Stimulated activated CD4-positive, alpha-beta T cell treated with anti-CD3 and anti-CD28 coated beads, TNF-alpha, amount 100 ng/mL, for 48 hours (primary cell): ENCODE results near the gene NUFIP1.
"Not testable (repeated sequence)": the region's sequence is repeated elsewhere in the genome, so short reads cannot be mapped to it uniquely, and the experiment has no call there.

Experiments
- DNase-seq, 3 donors: peaks; one replicate each; pipeline ENCODE4 v3.0.0-alpha.2; 2020; ENCODE audit warnings: low read depth in 3 of 3

Gene NUFIP1

GRCh38 chr13:44969551-44970484, 19.5 kb downstream of the NUFIP1 start:
- DNase-seq: no peak

DNA sequence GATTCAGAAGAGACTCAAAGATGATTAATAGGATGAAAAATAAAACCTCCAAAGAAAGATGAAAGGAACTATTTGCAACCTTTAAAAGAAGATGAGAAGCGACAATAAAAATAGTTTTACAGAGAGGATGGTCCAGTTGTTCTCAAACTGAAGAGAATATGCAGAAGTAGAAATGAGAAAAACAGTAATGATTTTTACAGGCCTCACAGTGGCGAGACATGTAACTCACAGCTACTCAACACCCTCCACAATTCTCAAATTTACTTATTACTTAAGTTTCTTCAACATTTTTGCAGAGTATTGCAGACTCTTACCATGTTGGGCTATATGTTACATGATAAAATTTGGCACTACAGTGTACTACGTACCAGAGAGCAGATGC, 20.8 kb downstream of the NUFIP1 start:
- DNase-seq: no peak

DNA sequence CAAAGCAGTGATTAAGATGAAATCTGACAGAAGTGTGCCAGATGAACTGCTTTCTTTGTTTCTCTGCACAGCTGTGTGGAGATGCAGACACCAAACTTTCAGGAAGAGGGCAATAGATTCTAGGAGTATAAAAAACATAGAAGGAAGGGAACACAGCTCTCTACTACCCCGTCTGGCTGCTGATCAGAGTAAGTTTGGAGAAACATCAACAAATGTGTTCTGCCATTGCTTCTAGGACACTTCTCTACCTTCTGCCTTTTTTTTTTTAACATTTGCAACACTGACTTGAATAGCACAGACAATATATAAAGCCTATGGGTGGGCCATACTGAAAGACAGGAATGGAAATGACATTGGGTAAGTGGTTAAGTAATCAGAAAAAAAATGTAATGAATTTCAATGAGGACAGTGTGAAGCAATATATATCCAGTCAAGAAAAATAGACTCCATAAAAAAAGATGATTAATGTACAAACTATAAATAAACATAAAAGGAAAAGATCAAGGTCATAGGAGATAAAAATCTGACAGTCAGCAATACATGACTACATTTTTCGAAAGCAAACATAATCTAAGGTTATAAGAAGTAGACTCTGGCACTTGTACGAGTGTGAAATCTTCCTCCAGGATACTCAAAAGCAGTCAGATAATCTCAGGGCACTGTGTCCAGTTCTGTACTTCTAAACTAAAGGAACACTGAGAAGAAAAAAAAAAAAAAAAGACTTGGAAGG, 21.4 kb downstream of the NUFIP1 start:
- DNase-seq: no peak

- DNase-seq: no peak
Observed at GRCh38 chr13:44961997-44962396, 27.3 kb downstream of the NUFIP1 start.

- no peak for DNase-seq
Observed at GRCh38 chr13:44955406-44955805, 33.9 kb downstream of the NUFIP1 start.

DNA sequence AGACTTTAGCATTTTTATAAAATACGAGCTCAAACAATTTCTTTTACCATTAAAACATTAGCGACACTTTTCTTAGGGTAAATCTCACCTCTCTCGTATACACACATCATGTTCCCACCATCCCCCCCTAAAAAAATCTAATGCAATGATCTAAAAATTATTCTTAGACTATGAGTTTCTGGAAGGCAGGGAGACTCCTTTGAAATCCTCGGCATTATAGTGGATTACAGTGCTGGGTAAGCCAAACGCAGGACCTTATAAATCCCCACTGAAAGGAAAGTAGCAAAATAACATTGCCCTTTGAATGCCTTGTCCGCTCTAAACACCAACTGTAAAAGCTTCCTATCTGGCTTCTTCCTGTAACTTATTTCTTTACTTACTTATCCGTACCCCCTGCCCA, 35.0 kb downstream of the NUFIP1 start:
- DNase-seq: no peak

DNA sequence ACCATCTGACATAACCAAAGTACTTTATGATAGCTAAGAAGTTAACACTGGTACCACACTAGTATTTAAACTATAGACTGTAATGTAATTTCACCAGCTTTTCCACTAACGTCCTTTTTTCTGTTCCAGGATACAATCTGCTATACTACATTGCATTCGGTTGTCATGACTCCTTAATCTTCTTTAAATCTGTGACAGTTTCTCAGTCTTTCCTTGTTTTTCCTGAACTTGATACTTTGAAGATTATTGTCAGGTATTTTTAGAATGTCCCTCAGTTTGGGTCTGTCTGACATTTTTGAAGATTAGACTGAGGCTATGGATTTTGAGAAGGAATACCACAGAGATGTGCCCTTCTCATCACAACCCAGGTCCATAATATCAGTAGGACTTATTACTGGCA, 36.6 kb downstream of the NUFIP1 start:
- DNase-seq: no peak

DNA sequence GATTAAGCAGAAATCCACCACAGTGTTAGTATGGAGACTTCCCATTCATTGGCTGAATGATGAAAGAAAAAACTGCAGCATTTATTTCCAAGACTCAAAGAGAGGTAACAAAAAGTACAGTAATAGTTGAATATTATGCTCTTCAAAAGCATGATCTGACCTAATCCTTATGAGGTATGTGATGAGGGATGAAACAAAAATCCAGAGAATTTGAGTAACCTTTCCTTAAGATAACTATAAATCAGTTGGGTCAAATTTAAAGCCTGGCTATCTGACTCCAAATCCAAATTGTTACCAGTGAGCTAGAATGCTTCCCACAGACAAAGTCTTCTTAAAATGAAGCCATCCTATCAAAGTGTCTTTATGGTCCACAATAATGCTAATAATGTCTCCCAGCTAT, 38.1 kb downstream of the NUFIP1 start:
- DNase-seq: no peak

- DNase-seq: not testable (repeated sequence)
Observed at GRCh38 chr13:44943411-44943810, 45.9 kb downstream of the NUFIP1 start.

GRCh38 chr13:44938854-44939253, 50.4 kb downstream of the NUFIP1 start:
- no peak for DNase-seq

- DNase-seq: no peak
Observed at GRCh38 chr13:44936246-44936645, 53.0 kb downstream of the NUFIP1 start.

- no peak for DNase-seq
Observed at GRCh38 chr13:44934724-44935123, 54.5 kb downstream of the NUFIP1 start.

GRCh38 chr13:44932850-44933251, 56.4 kb downstream of the NUFIP1 start:
- DNase-seq: no peak

GRCh38 chr13:44932171-44932849, 57.0 kb downstream of the NUFIP1 start:
- no peak for DNase-seq

DNA sequence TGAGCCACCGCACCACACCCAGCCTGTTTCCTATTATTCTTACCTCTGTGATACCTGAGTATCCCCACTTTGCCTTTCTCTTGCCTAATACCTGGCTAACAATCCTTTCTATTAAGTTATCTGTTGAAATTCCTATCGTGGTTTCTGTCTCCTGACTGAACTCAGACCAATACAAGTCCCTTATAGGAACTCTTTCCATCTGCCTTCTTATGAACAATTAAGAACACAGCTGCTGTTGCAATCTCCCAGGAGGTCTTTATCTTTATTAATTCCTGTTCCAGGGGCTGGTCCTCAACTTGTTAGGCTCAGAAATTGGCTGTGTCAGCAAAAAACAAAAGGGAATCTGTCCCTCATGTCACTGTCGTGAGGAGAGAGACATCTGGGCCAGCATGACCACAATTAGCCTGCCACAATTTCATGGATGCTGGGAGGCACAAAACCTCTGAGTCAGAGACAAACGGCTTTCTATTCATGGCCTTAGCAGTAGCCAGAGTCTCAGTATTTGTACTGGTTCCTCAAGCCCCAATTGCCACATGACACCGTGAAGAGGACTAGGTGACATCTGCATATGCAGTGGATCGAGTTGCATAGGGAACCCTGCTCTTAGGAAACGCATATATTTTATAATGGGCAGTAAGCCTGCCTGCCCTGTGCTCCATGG, 58.2 kb downstream of the NUFIP1 start:
- no peak for DNase-seq

DNA sequence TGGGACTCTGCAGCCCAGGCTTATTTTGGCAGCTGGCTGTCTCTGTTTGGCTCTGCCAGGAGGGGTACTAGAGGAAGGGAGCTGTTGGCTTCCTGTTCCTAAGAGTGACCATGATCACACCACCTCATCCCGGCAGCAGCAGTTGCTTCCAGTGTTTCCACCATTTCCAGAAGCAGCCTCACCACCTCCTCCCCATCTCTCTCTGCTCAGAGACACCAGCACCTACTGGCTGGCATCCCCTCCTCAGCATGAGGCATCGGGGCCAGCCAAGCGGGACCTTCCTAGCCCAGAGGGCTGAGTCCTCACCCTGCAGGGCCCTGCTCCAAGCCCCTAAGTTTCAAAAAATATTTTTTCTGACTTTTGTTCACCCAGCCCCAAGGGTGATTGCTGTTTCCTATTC, 59.0 kb downstream of the NUFIP1 start:
- DNase-seq: no peak

GRCh38 chr13:44929692-44930091, 59.6 kb downstream of the NUFIP1 start:
- no peak for DNase-seq

DNA sequence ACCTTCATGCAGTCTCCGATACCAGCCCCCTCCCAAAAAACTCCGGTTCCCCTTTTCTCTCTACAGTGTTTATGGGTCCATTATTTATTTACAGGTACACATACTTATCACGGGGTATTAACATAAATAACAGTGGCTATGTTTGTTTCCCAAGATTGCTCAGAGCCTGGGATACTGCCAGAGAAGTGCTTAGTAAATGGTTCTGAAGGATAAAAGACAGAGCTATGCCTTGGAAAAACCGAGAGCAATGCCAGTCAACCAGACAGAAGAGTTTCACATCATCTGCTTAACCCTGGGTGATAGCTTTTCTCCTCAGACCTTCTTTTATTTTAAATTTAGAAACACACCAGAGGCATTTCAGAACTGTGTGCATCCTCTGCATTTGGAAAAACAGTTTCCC, 61.3 kb downstream of the NUFIP1 start:
- no peak for DNase-seq

DNA sequence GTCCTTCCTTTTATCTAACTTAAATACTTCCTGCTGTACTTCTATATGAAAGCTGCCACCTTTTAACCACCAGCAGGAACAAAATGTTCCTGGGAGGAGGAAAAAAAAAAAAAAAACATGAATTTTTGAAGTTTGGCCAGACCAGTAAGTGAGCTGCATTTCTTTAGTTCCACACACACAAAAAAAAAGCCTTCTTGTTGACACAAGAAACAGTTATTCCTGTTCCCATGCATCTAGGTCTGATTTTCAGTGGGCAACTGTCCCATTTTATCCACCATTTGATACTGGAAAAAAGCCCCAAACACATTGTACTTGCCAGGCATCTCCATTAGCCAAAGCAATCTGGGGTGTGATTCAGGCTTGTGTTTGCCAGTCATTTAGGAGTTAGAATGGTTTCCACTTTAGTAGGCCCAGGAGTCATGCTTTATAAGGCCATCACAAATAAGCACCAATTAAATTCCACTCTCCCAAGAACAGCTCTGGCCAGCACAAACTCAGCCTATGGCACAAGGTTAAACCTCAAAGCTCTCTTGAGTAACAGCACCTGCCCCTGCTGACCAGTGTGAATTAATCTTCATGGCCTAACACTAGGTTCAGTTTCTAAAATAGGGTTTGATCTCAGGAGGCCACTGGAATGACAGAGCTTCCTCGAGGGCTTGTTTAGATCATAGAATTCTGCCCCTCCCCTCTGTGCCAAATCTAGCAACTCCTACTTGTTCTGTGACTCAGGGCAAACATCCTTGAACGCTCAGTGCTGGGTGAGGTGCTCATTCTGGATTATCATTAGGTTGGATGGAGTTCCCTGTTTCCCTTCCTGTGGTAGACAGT, 67.1 kb downstream of the NUFIP1 start:
- DNase-seq: no peak

GRCh38 chr13:44921246-44921877, 67.9 kb downstream of the NUFIP1 start:
- no peak for DNase-seq

DNA sequence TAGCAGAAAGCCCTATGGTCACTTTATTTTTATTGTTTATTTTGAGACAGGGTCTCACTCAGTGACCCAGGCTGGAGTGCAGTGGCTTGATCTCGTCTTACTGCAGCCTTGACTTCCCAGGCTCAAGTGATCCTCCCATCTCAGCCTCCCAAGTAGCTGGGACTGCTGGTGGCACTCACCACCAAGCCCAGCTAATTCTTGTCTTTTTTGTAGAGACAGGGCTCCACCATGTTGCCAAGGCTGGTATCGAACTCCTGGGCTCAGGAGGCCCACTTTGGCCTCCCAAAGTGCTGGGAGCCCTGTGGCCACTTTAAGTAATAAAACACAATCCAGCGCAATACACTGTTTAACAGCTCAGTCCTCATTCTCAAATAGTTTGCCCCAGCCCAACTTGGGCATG, 69.3 kb downstream of the NUFIP1 start:
- no peak for DNase-seq
